ENCODE measurements around the gene CLRN3.

DNA sequence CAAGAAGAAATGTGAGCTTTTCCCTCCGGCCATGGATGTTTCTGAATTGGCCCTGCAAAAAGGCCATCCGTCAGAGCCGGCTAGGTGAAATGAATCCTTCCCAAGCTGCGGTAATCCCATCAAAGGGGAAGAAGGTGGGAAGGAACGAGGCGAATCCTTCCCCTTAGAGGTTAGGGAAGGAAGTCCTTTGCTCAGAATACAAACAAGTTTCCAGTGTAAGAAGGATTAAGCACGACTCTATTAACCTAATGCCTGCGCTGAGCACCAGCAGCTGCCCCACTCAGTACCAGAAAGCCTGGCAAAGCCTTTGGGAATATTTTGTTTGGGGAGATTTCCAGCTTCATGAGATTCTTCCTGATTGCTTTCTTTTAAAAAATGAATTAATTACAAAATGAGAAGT is 42.8 kb downstream of the CLRN3 start:
- TF ChIP-seq CTCF (IDR thresholded peaks at IDR 0.05) (no peak), POLR2A (IDR thresholded peaks at IDR 0.05) (no peak)

All from uterus (tissue), 2 donors.